Measurements from ENCODE around the gene GLDC.

GRCh38 chr9:6676254-6676921, 30.9 kb upstream of the GLDC start:
- TF ChIP-seq CTCF (IDR thresholded peaks at IDR 0.05) (no peak), REST (IDR thresholded peaks at IDR 0.05; ENCODE audit: insufficient read depth in 1 of 2, low read depth in 2 of 2, low read length in 1 of 2) (no peak), POLR2AphosphoS5 (IDR thresholded peaks at IDR 0.05; ENCODE audit: low read depth, low read length) (no peak), SIN3A (IDR thresholded peaks at IDR 0.05; ENCODE audit: borderline replicate concordance, insufficient read depth, low read depth, low read length) (no peak), TCF7L2 (IDR thresholded peaks at IDR 0.05; ENCODE audit: low read depth, low read length) (no peak)

Measured in Panc1 (cell line).